Measurements from ENCODE around the gene CCDC192.

CCDC192 gene

DNA sequence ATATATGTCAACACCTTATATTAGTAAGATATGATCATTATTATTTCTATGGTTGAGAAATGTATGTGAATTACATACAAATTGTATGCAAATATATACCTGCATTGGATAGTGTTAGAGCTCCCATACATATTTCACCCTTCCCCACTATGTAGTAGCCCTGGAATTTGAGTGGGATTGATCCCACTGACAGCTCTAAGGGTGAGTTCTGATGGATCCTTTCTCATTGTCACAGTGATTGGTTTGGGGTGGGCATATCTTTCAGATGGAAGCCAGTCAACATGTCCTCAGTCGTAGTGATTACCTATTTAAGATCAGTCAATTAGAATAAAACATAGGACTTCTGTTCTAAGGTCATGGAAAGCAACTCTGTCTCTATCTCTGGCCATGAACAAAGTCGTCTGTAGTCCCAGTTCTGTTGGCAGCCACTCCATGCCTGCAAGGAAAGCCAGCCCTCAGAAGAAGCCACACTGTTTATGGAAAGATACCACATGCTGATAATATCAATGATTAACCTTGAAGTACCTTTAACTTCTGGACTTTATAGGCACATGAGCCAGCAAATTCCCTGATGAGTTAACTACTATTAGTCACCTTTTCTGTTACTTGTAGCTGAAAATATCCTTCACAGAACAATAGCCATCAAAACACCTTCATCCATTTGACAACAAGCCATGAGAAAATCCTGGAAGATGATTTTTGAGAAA lies 5.1 kb upstream of the CCDC192 start:
- DNase-seq (ENCODE audit: low read depth), result peak; percentile 42
- TF ChIP-seq CTCF (conservative IDR thresholded peaks at IDR 0.05; ENCODE audit: low read depth, low read length), result no peak
- no peak overlapping the region for H3K4me3 ChIP-seq (ENCODE audit: low read depth, low read length)

DNA sequence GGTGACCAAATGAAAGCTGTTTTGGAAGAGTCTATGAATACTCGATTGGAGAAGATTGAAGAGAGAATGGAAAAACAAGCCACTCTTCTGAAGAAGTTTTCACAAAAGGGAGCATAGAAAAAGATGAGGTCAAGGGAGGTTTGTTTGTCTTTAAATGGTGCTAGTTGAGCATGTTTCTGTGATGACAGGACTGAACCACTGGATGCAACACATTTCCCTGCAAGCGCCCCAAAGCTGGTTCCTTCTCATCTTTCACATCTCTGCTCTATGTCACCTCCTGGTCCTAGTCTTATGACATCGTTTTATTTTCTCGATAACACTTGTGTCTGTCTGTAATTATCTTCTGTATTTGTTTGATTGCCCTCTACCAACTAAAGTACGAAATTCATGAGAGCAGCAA lies 3.8 kb upstream of the CCDC192 start:
- DNase-seq (ENCODE audit: low read depth), result peak; percentile 62
- no peak for TF ChIP-seq CTCF (conservative IDR thresholded peaks at IDR 0.05; ENCODE audit: low read depth, low read length)
- H3K4me3 ChIP-seq (ENCODE audit: low read depth, low read length), result no peak overlapping the region

- no peak for TF ChIP-seq CTCF (conservative IDR thresholded peaks at IDR 0.05; ENCODE audit: low read depth, low read length)
- no peak overlapping the region for H3K4me3 ChIP-seq (ENCODE audit: low read depth, low read length)
- no peak for DNase-seq (ENCODE audit: low read depth)
Measured at GRCh38 chr5:127700237-127700766, 2.9 kb upstream of the CCDC192 start.

GRCh38 chr5:127702434-127702833 lies 757 bp upstream of the CCDC192 start:
- no peak overlapping the region for H3K4me3 ChIP-seq (ENCODE audit: low read depth, low read length)
- no peak for TF ChIP-seq CTCF (conservative IDR thresholded peaks at IDR 0.05; ENCODE audit: low read depth, low read length)
- no peak for DNase-seq (ENCODE audit: low read depth)

GRCh38 chr5:127705120-127705892 lies 2.1 kb downstream of the CCDC192 start:
- no peak overlapping the region for H3K4me3 ChIP-seq (ENCODE audit: low read depth, low read length)
- DNase-seq (ENCODE audit: low read depth), result peak; percentile 92
- TF ChIP-seq CTCF (conservative IDR thresholded peaks at IDR 0.05; ENCODE audit: low read depth, low read length), result no peak

DNA sequence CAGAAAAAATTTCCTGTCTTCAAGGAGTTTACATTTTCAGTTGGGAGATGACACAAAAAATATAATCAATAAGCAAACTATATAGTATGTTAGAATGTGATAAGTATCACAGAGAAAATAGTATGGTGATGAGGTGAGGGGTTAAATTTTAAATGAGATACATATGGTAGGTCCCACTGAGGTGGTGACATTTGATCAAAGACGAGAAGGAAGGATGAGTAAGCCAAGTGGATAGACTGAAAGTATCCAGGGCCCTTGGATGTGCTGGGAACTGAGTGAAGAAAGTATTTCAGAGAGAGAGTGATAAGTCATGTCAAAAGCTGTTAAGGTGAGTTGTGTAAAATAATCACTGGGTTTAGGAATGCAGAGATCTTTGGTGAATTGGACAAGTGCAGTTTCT lies 3.5 kb downstream of the CCDC192 start:
- no peak for TF ChIP-seq CTCF (conservative IDR thresholded peaks at IDR 0.05; ENCODE audit: low read depth, low read length)
- DNase-seq (ENCODE audit: low read depth), result peak; percentile 23
- H3K4me3 ChIP-seq (ENCODE audit: low read depth, low read length), result no peak overlapping the region

All from choroid plexus epithelial cell (primary cell).